K562 (cell line): Measurements from ENCODE around the gene PTRH2. TPM values are rescaled to one million over a fixed set of nuclear protein-coding genes. Genes with fewer than 3 reads are reported as not detected.

Experiments used
- ATAC-seq: fragments of 200-7000 bp; cut with Tn5 transposase; 3 replicates; pipeline ENCODE4 v1.9.1; 2020; ENCODE audit warnings: moderate library complexity
- BruUV-seq: library from RNA; stranded (reverse); fragments of 400-500 nt; replicated peaks from 2 replicates; lab custom pipeline; 2021; lab: Mats Ljungman, UMichigan
- CTCF ChIA-PET: fragments of 300-600 bp; formaldehyde crosslinking; extraction: SDS; loops from one replicate; lab custom pipeline; 2021; ENCODE audit warnings: low intra/inter-chr PET ratio; lab: Yijun Ruan, JAX
- POLR2A ChIA-PET: fragments of 300-600, 350-650 bp; sonication (Branson Sonifier 250); formaldehyde crosslinking; extraction: SDS; loops from one replicate; lab custom pipeline; 2021; ENCODE audit warnings: antibody characterized with exemption, inconsistent platforms; lab: Yijun Ruan, JAX
- DNase-seq, 4 experiments: peaks; one replicate each; pipeline versions ENCODE4 v3.0.0 to v3.0.0-alpha.2; 2011 to 2018; ENCODE audit warnings: low spot score in 3 of 4, mixed read lengths in 3 of 4; ENCODE audit errors: extremely low read depth in 1 of 4
- FAIRE-seq: peaks from 2 replicates; lab custom pipeline; 2011; peaks lifted over from hg19 to GRCh38; lab: Jason Lieb, UNC
- H2AFZ ChIP-seq: 2 replicates; pipeline ENCODE4 v1.6.0; 2011; ENCODE audit warnings: low read depth, low read length, control low read depth, inconsistent platforms
- H3K27ac ChIP-seq: fragments of 200-600 bp; 3 replicates; pipeline ENCODE4 v1.8.0; 2011; ENCODE audit warnings: low read depth, mild to moderate bottlenecking, control low read depth, inconsistent platforms, low read length, moderate library complexity, mixed read lengths; ENCODE audit errors: extremely low read depth
- H3K27me3 ChIP-seq, 2 experiments: fragments of 300-600 bp in 1 of 2; 2 replicates in 1 of 2; 3 replicates in 1 of 2; pipeline versions ENCODE4 v1.6.0 to v1.8.0; 2011; ENCODE audit warnings: inconsistent platforms in 2 of 2, low read length in 2 of 2, mild to moderate bottlenecking in 1 of 2, mixed read lengths in 1 of 2, moderate library complexity in 1 of 2; ENCODE audit not compliant: control insufficient read depth in 2 of 2, insufficient read depth in 2 of 2
- H3K36me3 ChIP-seq: fragments of 300-600 bp; 3 replicates; pipeline ENCODE4 v1.8.0; 2011; ENCODE audit warnings: mild to moderate bottlenecking, low read length, inconsistent platforms; ENCODE audit not compliant: control insufficient read depth, insufficient read depth
- H3K4me1 ChIP-seq, 2 experiments: fragments of 200-600 bp in 1 of 2; replicated peaks in 1 of 2; 2 replicates in 1 of 2; 3 replicates in 1 of 2; pipeline versions ENCODE4 v1.5.1 to v1.8.0; 2011; ENCODE audit warnings: inconsistent platforms in 2 of 2, low read length in 2 of 2, mild to moderate bottlenecking in 1 of 2, mixed read lengths in 1 of 2, moderate library complexity in 1 of 2; ENCODE audit not compliant: control insufficient read depth in 2 of 2, insufficient read depth in 2 of 2
- H3K4me2 ChIP-seq: 2 replicates; pipeline ENCODE4 v1.6.1; 2011; ENCODE audit warnings: low read length, control low read depth, inconsistent platforms, mixed read lengths; ENCODE audit not compliant: insufficient read depth
- H3K4me3 ChIP-seq: fragments of 200-600 bp; sonication (generic), shearing (Covaris generic); 2 replicates; pipeline ENCODE4 v1.5.1; 2016; ENCODE audit warnings: control low read depth, inconsistent platforms
- H3K79me2 ChIP-seq: fragments of 200-600 bp; 3 replicates; pipeline ENCODE4 v1.8.0; 2011; ENCODE audit warnings: low read length, inconsistent platforms; ENCODE audit not compliant: control insufficient read depth, insufficient read depth
- H3K9ac ChIP-seq, 2 experiments: 2 replicates each; pipeline versions ENCODE4 v1.6.0 to v1.6.1; 2011; ENCODE audit warnings: low read depth in 2 of 2, low read length in 2 of 2, control low read depth in 1 of 2, inconsistent platforms in 1 of 2, mild to moderate bottlenecking in 1 of 2, mixed read lengths in 1 of 2; ENCODE audit not compliant: insufficient read depth in 1 of 2
- H3K9me1 ChIP-seq: one replicate; pipeline ENCODE4 v1.6.0; 2011; ENCODE audit warnings: inconsistent platforms, mild to moderate bottlenecking, low read length, moderate library complexity; ENCODE audit not compliant: control insufficient read depth, insufficient read depth
- H3K9me3 ChIP-seq: replicated peaks from 2 replicates; pipeline ENCODE4 v1.5.1; 2011; ENCODE audit warnings: low read depth, low read length, inconsistent platforms; ENCODE audit not compliant: control insufficient read depth, insufficient read depth
- H4K20me1 ChIP-seq: replicated peaks from 2 replicates; pipeline ENCODE4 v1.6.1; 2011; ENCODE audit warnings: low read length, inconsistent platforms, mixed read lengths; ENCODE audit not compliant: control insufficient read depth, insufficient read depth
- ARNT ChIP-seq, 2 experiments: fragments of 450-650 bp; IDR thresholded peaks; 2 replicates each; pipeline ENCODE4 v1.6.1; 2016; ENCODE audit warnings: mild to moderate bottlenecking in 1 of 2
- CREB3L1 ChIP-seq: fragments of 450-650 bp; IDR thresholded peaks from 2 replicates; pipeline ENCODE4 v1.6.1; 2014; ENCODE audit warnings: low read depth, mild to moderate bottlenecking, moderate library complexity, borderline replicate concordance
- DEAF1 ChIP-seq: fragments of 450-650 bp; formaldehyde crosslinking; IDR thresholded peaks from 2 replicates; pipeline ENCODE4 v1.4.0; 2020; ENCODE audit warnings: mild to moderate bottlenecking, moderate library complexity
- HMG20B ChIP-seq: fragments of 250-450 bp; sonication (Bioruptor Pico); IDR thresholded peaks from 2 replicates; pipeline ENCODE4 v1.5.0; 2021; ENCODE audit warnings: mild to moderate bottlenecking
- HMGN3 ChIP-seq: IDR thresholded peaks from 2 replicates; pipeline ENCODE4 v1.6.1; 2011; ENCODE audit warnings: borderline replicate concordance, low read depth, mild to moderate bottlenecking, mixed read lengths, low read length; ENCODE audit not compliant: insufficient read length; ENCODE audit errors: extremely low read depth
- NCOA4 ChIP-seq: fragments of 450-650 bp; IDR thresholded peaks from 2 replicates; pipeline ENCODE4 v1.6.1; 2018; ENCODE audit warnings: mild to moderate bottlenecking; ENCODE audit not compliant: partially characterized antibody
- POLR2A ChIP-seq: fragments of 450-650 bp; conservative IDR thresholded peaks from 2 replicates; pipeline ENCODE4 v1.6.1; 2016
- POLR2AphosphoS2 ChIP-seq: IDR thresholded peaks from 2 replicates; pipeline ENCODE4 v1.6.1; 2012; ENCODE audit warnings: low read length, improper control_type of control experiment
- RBM34 ChIP-seq: fragments of 200-400 bp; formaldehyde crosslinking; IDR thresholded peaks from 2 replicates; pipeline ENCODE4 v1.6.1; 2018; ENCODE audit warnings: low read length, borderline replicate concordance; ENCODE audit not compliant: insufficient read depth
- SAFB ChIP-seq: fragments of 200-400 bp; formaldehyde crosslinking; IDR thresholded peaks from 2 replicates; pipeline ENCODE4 v1.6.1; 2017; ENCODE audit warnings: low read depth, low read length, borderline replicate concordance
- ZNF134 ChIP-seq: fragments of 250-450 bp; sonication (Bioruptor Pico); conservative IDR thresholded peaks from 2 replicates; pipeline ENCODE4 v1.4.0; 2020
- ZNF766 ChIP-seq: fragments of 200-800 bp; sonication (Bioruptor generic); conservative IDR thresholded peaks from 2 replicates; pipeline ENCODE4 v1.6.1; 2016; ENCODE audit warnings: missing genetic modification characterization, missing compliant biosample characterization
- WGBS: fragments of 100-300 bp; shearing (Covaris generic); methylation state at CpG from one replicate; pipeline ENCODE4 v1.1.6; 2016; ENCODE audit warnings: low coverage, mixed read lengths; ENCODE audit not compliant: insufficient coverage; ENCODE audit errors: missing lambda C conversion rate; 5-methylcytosine and 5-hydroxymethylcytosine counted together
- in situ Hi-C: fragments of 300-500 bp; cut with MboI; formaldehyde crosslinking; loops from 4 replicates; pipeline ENCODE4 v1.15.0; 2018; ENCODE audit warnings: inconsistent platforms, mixed read lengths
- intact Hi-C: fragments of 100-400 bp; cut with micrococcal nuclease; formaldehyde crosslinking; loops from 2 replicates; pipeline ENCODE4 v1.14.2; 2022
- polyA plus RNA-seq, 8 experiments: library from polyadenylated mRNA; depleted of rRNA in 4 of 8; stranded (reverse) in 5 of 8; unstranded in 3 of 8; fragments of >200 nt; fragmentation: Nextera tagmentation in 2 of 8; fragmentation: Illumina TruSeq in 1 of 8; extraction: Ambion mirVana in 2 of 8; extraction: Trizol in 1 of 8; gene quantifications; 2 replicates each; pipeline versions ENCODE4 v1.2.1 to v1.2.3, GENCODE V29; 2011 to 2014; ENCODE audit warnings: inconsistent platforms in 1 of 8, missing spikeins in 1 of 8
- total RNA-seq, 7 experiments: library from RNA; depleted of rRNA in 6 of 7; stranded (reverse); fragments of >200 nt in 6 of 7; fragmentation: Illumina TruSeq in 2 of 7; extraction: Trizol in 2 of 7; gene quantifications; 2 replicates each; pipeline versions ENCODE4 v1.2.1 to v1.2.3, GENCODE V29; 2011 to 2021; ENCODE audit warnings: low replicate concordance in 1 of 7

PTRH2 gene
- total and polyA plus RNA-seq, 9 of the 15 experiments (the other 6 are each of a cell fraction or from before 2014, with no cell fraction given) = 53.1 to 210 (median 126) TPM

GRCh38 chr17:59675231-59675630, 32.0 kb downstream of the PTRH2 start:
- Histone ChIP-seq H4K20me1 (no peaks in the 10 kb centered on the region), H3K4me3 (no peak overlapping the region), H3K9ac (no peak overlapping the region), H3K36me3 (peaks cover 97% of the 10 kb centered on the region), H3K4me1 (no peaks in the 10 kb centered on the region), H3K27ac (no peak overlapping the region), H3K27me3 (no peaks in the 10 kb centered on the region), H3K9me1 (no peaks in the 10 kb centered on the region), H2AFZ (no peak overlapping the region), H3K9me3 (no peaks in the 10 kb centered on the region), H3K4me2 (no peak overlapping the region), H3K79me2 (peaks cover 7% of the 10 kb centered on the region; the same call in 1 of the 3 replicates)
- POLR2A ChIA-PET = interaction anchor here (1.1 to 1.2 kb wide), 3 partner anchors 8 to 10 kb away, joined by 3 to 7 read pairs (median 4); no protein-coding TSS in a partner anchor
- WGBS = 65% methylated on average over 1 of the region's 1 CpG
- DNase-seq (no peak), ATAC-seq (no peak), FAIRE-seq (no peak)
- no TSS peak for BruUV-seq
- in situ Hi-C loops = no loop called here
- TF ChIP-seq ZNF766 (CRISPR knock-in tag) = no peak
- TF ChIP-seq DEAF1 (CRISPR knock-in tag) = no peak
- peak; percentile 5; the same call in 1 of the 2 replicates for TF ChIP-seq SAFB
- CTCF ChIA-PET = no interaction called here
- intact Hi-C loops = no loop called here

DNA sequence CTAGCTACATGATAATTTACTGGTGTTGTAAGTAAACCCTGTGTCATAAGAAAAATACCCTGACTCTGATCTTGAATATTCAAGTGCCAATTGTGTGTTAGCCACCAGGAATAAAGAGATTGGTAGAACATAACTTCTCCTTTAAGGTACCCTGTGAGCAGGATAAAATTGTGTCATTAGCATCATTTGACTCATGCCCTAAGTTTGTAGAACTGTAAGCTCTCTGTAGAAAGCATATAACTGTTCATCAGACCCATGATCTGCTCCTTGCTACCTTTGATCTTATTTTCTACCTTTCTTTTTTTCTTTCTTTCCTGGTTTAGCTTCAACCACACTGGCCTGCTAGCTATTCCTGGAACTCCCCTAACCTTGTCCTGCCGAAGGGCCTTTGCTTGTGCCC, 35.8 kb downstream of the PTRH2 start:
- Histone ChIP-seq H3K9ac (no peak overlapping the region), H4K20me1 (no peaks in the 10 kb centered on the region), H3K4me1 (no peaks in the 10 kb centered on the region), H3K79me2 (peaks cover 12% of the 10 kb centered on the region; the same call in 2 of the 3 replicates), H3K36me3 (peaks cover 98% of the 10 kb centered on the region), H2AFZ (no peak overlapping the region), H3K9me3 (no peaks in the 10 kb centered on the region), H3K27ac (no peak overlapping the region), H3K9me1 (no peaks in the 10 kb centered on the region), H3K4me2 (no peak overlapping the region), H3K27me3 (no peaks in the 10 kb centered on the region), H3K4me3 (no peak overlapping the region)
- intact Hi-C loops = no loop called here
- BruUV-seq = no TSS peak
- no peak for DNase-seq
- in situ Hi-C loops = no loop called here
- TF ChIP-seq CREB3L1 (no peak), POLR2A (0 out of 2 replicates have a peak, but pooled peaks have one; percentile 10), ARNT (IDR thresholded peaks at IDR 0.05) (no peak), POLR2AphosphoS2 (no peak; the same call in 1 of the 2 replicates), HMGN3 (no peak), RBM34 (no peak), ZNF134 (no peak), HMG20B (CRISPR knock-in tag) (no peak), NCOA4 (no peak)
- 100% methylated on average over 1 of the region's 1 CpG for WGBS
- no peak for ATAC-seq
- ChIA-PET POLR2A (interaction anchor here (1.4 to 4.2 kb wide), 4 partner anchors 11 to 30 kb away, joined by 6 to 19 read pairs (median 12); no protein-coding TSS in a partner anchor), CTCF (interaction anchor here (0.6 kb wide), 1 partner anchor 961 kb away, joined by 3 read pairs; no protein-coding TSS in a partner anchor)
- FAIRE-seq = no peak
